Activated CD8-positive, alpha-beta memory T cell treated with anti-CD3 and anti-CD28 coated beads, Interleukin-2, amount 50 U/mL, for 24 hours (primary cell): ENCODE results near the gene PITPNC1.
"Not testable (repeated sequence)": the region's sequence is repeated elsewhere in the genome, so short reads cannot be mapped to it uniquely, and the experiment has no call there.

Experiments
- DNase-seq: peaks from one replicate; pipeline ENCODE4 v3.0.0-alpha.2; 2020; ENCODE audit errors: extremely low read depth

PITPNC1 gene

DNA sequence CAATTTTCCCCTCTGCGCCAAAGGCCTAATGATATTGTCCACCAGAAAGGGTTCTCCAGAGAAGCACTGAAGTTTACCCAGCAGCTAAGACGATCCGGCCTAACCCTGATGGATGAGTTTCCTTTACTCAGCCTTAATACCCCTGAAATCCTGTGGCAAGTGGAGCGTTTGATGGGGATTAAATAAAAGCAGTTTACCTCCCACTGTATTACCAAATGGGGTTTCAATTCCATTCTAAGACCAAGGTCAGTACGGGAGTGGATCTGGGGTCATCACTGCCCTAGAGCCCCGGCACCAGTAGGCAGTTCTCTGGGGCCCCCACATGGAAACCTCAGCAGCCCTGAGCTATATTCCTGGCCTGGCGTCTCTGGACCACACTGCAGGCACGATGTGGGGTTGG, 243.6 kb downstream of the PITPNC1 start:
- DNase-seq, result no peak

DNA sequence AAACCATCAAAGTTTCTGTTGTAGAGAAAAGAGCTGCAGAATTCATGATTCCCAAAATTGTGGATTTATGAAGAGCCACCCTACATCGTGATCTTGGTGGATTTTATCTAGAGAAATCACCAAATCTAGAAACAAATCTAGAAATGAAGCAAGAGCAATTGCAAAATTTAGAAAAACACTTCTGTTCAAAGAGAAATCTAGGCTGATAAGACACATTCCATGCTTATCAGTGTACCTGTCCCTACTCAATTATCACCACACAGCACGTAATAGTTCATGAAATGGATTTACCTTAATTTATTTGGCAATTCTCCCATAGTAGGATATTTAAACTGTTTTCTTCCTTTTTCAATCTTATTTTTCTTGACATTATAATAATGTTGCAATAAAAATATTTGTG, 246.7 kb downstream of the PITPNC1 start:
- no peak for DNase-seq

DNA sequence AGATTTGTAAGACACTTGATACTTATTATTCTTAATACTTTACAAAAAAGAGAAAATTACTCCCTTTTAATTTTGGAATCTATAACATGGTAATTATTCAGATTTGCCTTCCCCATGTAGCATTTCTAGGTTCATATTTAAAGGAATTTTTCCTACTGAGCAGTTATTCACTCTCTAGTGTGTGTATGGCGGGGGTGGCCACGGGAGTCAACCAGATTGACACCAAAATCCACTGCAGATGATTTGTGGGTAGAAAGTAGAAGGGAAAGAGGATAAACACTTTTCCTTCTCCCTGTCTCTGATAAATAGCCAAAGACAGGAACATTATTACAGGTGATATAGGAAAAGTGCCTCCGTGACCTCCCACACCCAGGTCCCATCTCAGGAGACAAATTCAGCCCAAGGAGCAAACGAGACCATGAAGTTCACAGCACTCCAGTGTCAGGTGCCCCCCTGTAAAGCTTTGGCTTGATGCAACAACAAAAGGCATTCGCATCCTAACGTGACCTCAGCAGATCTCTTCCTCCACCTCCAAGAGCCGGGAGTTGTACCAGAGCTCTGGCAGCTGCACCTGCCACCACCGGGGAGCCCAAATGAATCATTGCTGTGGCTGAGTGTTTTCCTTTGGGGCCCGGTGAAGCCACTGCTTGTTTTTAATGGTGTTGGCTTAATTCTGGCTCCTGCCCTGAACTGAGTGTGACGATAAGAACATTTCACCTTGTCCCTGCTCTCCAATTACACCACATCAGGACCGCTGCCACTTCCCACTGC, 248.0 kb downstream of the PITPNC1 start:
- no peak for DNase-seq

DNA sequence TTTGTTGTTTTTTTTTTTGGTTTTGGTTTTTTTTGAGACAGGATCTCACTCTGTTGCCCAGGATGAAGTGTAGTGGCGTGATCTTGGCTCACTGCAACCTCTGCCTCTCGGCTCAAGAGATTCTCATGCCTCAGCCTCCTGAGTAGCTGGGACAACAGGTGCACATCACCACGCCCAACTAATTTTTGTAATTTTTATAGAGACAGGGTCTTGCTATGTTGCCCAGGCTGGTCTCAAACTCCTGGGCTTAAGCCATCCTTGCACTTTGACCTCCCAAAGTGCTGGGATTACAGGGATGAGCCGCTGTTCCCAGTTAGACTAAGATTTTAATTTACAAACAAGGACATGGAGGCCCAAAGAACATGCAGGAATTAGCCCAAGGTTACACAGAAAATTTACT, 248.9 kb downstream of the PITPNC1 start:
- DNase-seq, result no peak

DNA sequence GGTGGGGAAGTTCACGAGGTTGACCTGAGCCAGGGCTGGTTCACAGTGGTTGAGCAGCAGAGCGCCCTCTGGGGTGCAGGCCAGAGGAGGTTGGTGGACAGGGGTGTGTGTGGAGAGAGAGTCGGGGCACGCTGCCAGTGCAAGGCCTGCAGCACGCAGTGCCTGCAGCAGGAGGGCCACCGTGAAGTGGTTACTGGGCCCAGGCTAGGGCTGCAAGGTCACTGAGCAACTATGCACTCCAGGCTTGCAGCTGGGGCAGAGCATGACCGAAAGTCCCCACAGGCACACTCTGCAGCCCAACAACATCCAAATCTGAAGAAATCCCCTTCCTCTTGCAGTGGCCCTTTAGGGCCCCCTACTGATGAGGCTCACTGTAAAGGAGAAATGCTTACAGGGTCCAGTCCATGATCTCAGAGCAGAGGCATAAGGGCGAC, 251.5 kb downstream of the PITPNC1 start:
- DNase-seq, result no peak

DNA sequence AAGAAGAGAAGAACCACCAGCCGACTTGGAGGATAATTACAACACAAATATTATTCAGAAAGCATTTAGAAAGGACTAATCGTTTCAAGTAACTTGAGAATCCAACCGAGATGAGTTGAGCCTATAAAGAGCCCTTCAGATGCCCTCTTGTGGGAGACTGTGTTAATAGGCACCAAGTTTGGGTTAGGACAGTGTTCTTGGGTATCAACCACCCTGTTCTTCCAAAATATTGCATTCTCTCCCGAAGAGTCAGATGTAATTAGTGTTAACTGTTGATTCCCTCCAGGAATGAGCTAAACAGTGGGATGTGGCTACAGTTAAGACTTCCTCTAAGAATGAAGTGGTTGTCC, 252.9 kb downstream of the PITPNC1 start:
- DNase-seq, result no peak

DNA sequence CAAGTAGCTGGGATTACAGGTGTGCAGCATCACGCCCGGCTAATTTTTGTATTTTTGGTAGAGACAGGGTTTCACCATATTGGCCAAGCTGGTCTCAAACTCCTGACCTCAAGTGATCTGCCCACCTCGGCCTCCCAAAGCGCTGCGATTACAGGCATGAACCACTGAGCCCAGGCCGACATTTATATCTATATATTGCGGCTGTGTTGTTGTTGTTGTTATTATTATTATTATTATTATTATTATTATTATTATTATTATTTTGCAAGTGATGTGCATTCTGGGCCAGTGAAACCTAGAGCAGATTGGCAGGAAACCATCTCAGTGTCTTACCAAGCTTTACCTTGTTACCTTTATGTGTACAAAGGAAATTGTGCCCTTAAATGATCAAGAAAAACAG, 253.8 kb downstream of the PITPNC1 start:
- DNase-seq, result not testable (repeated sequence)

DNA sequence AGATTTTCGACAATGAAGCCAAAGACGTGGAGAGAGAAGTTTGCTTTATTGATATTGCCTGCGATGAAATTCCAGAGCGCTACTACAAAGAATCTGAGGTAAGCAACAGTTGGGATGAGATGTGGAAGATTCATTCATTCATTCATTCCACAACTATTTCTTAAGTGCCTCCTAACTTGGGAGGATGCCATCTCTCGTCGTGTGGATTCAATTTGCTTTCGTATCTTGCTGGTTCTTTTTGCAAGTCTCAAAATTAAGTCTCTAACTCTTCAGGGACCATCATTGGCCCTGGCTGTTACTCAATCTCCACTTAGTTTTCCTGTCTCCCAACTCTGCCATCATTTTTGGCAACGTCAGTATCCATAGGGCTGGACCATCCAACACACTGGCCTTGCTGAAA, 255.1 kb downstream of the PITPNC1 start:
- no peak for DNase-seq

DNA sequence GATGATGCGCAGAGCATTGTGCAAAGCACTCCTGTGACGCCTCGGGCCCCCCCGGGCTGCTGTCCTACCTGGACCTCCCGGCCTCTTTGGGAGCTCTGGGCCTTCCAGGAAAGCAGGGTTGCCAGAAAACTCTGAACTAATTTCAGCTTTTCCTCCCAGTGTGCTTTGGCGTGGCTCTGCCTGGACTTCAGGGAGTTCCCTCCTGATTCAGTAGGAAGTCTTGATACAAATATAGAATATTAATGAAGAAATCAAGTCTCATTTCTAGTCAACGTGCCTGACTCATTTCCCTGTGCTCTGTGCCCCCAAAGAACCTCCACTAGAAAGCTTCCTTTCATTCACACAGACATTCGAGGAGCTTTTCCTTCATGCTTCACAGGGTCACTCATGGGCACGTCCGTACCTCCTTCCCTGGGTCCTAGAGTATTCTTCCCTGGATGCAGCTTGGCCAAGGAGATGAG, 256.7 kb downstream of the PITPNC1 start:
- no peak for DNase-seq

DNA sequence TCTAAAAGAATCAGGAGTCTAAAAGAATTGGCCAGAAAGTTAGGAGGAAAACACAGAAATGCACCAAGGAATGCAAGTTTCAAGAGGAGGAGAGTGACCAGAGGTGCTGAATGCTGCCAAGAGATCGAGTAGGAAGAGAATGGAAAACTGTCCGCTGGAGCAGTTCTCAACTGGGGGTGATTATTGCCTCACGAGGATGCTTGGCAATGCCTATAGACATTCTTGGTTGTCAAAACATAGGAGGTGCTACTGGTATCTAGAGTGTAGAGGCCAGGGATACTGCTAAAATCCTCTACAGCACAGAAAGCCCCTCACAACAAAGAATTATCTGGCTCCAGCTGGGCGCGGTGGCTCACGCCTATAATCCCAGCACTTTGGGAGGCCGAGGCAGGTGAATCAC, 258.6 kb downstream of the PITPNC1 start:
- no peak for DNase-seq

DNA sequence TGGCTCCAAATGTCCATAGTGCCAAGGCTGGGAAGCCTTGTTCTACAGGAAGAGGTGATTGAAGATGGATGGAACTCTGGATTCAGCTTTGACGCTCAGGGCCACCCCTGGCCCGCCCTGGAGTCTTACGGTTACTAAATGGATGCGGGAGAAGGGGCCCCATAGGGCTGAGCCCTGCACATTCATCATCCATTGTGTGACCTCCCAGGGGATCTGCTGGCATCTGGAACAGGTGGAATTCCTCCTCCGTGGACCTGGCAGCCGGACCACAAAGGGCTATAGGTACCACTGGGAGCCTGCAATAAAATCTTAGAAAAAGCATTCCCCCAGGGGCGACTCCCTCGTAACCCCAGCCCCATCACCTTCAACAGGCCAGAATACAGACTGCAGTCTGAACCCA, 259.2 kb downstream of the PITPNC1 start:
- DNase-seq, result no peak

DNA sequence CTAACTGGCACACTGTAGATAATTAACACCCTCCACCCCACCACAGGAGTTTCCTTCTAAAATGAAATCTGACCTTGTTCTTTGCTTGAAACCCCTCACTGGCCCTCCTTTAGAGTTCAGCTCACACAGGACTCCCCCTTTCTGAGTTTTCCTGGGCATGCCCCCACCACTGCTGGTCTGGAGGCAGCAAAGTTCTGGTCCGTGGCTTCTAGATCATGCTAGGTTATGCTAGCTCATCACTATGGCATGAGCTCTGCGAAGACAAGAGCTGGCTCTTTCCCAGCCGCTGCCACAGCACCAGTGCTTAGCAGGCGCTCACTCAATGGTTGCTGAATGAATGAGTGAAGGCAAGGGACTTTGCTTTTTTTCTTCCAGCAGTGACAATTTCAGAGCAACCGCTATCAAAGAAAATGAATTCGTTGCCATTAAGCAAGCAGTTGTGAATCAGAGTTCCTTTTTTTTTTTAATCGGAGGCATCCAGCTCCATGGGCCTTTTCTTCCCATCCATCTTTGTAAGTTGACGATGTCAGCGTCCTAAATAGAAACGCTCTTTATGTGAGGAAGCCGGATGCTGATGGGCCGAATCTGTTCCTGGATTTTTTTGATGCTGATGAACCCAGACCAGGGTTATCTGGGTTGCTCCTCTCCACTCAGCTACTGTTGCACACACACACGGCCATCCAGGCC, 259.9 kb downstream of the PITPNC1 start:
- DNase-seq, result no peak

DNA sequence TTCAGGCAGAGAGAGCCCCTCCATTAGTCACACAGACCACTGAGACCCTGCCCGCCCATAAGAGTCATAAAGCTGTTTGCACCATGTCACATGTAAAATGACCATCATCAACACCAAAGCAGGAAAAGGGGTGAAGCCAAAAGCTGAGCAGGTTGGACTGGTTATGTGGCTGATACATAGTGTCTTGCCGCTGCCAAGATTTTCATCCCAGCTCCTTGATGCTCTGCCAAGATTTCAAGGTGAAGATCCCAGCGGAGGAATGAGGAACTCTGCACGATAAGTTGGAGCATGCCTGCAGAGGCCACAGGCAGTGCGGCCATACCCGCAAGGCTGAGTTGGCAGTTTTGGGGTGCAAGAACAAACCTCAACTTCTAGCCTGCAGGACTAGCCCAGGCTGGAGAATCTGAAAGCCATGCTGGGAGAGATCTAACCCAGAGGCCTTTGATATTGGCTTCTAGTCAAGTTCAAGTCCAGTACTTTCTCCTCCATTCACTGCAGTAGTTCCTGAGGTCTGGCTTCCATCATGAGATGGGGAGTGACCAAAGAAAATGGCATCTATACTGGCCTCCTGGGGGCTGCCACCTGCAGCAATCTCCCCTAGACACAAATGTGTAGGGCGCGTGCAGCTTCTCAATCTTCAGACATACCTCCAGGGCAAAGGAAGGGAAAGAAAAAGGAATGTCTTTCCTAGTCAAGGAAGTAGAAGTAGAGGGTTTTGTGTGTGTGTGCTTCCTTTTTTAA, 261.0 kb downstream of the PITPNC1 start:
- no peak for DNase-seq

DNA sequence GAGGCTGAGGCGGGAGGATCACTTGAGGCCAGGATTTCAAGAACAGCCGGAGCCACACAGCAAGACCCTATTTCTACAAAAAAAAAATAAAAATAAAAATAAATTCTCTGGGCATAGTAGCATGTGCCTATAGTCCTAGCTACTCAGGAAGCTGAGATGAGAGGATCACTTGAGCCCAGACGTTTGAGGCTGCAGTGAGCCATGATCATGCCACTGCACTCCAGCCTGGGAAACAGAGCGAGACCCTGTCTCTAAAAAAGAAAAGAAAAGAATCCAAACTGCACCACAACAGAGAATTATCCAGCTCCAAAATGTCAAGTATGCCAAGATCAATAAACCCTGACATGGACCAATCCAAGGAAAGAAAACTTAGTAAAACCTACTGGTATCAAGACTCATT, 261.8 kb downstream of the PITPNC1 start:
- no peak for DNase-seq

DNA sequence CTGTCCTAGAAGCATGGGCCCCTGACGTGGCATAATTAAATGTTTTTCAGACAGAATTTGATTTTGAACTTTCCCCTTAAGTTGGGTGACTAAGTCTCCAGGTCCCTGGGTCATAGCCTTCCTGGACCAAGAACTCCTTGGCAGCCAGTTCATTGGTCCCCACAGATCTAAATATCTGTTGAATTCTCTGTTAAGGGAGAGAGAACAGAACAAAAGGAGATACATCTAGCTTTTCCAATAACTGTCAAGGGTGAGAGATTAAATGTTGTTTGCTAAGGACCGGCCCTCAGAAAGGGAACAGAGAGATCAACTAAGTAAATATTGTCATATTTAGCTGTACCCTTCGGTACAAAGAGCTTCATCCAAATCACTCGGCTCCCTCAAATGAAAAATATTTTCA, 262.5 kb downstream of the PITPNC1 start:
- no peak for DNase-seq

DNA sequence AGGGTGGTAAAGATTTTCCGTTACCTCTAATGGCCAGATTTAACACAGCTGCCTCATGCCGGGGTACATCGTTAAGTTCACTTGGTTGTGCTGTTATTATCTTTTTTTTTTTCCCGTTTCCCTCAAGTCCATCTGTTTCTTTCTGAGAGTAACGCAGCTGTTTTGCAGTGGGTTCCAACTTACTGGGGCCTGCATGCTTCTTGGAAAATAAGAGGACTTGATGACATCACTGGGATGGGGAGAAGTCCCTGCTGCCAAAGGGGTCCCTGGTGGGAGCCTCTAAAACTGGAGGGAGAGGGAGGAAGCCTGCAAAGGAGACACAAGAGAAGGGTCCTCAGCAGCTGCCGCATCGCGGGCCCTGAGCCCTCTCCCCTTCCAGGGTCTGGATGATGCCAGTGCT, 262.9 kb downstream of the PITPNC1 start:
- no peak for DNase-seq

DNA sequence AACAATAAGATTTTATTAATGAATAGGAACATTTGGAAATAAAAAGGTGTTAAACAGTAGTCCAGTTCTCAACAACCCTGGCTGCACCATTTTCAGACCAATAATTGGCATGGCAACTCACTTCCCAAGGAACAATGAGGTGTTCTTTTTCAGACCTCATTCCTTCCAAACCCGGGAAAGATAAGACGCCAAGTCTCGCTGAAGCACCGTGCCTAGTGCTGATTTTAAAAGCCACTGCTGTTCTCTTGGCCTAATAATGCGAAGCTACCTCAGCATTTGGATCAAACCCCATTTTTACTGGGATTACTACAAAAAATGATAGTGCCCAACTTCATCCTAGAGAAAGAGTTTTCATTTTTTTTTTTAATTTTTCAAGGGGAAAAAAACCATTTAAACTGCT, 265.4 kb downstream of the PITPNC1 start:
- no peak for DNase-seq

DNA sequence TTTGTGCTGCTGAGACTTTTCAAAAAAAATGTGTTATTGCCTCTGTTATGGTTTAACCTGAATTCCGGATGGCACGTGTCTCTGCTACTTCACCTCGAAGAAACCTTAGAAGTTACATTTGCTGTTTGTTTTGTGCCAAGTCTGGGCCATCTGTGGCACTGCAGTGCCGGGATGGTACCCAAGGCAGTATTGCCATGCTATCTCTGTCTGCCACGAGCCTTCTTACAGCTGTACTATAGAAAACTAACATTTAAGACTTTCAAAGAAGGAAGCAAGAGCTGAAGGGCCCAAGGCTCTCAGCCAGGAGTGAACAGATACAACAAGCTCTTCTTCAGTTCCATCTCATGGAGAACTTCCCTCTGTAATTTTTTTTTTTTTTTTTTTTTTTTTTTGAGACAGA, 267.0 kb downstream of the PITPNC1 start:
- no peak for DNase-seq

DNA sequence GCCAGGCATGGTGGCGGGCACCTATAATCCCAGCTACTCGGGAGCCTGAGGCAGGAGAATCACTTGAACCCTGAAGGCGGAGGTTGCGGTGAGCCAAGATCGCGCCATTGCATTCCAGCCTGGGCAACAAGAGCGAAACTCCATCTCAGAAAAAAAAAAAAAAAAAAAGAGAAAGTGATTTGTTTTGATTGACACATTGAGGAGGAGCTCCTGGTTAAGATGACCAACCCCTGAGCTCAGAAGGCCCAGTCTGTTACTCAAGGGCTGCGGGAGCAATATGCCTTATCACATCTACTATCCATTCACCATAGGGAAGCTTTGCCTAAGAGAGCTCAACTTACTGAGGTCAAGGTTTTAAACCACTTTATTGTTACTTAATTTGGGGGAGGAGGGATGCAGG, 268.1 kb downstream of the PITPNC1 start:
- not testable (repeated sequence) for DNase-seq

DNA sequence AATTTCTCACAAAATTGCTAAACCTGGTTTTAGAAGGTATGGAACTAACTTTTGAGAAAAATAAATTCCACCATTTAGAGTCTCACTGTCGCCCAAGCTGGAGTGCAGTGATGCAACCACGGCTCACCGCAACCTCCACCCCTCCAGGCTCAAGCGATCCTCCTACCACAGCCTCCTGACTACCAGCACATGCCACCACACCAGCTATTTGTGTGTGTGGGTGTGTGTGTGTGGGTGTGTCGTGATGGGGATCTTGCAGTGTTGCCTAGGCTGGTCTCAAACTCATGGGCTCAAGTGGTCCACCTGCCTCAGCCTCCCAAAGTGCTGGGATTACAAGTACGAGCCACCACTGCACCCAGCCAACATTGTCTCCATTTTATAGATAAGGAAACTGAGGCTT, 269.4 kb downstream of the PITPNC1 start:
- DNase-seq, result no peak

DNA sequence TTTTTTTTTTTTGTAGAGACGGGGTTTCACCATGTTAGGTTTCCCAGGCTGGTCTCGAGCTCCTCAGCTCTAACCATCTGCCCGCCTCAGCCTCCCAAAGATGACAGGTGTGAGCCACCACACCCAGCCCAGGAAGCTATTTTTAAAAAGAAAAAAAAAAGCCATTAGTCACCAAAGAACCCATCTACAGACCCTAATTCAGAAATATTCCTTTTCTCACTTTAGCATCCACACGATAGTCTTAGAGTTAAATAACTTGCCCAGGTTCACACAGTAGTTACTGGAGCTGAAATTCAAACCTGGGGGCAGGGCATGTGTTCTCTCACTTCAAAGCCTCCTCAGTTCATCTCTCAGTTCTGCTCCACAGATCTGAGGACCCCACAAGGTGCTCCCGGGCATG, 270.4 kb downstream of the PITPNC1 start:
- no peak for DNase-seq

DNA sequence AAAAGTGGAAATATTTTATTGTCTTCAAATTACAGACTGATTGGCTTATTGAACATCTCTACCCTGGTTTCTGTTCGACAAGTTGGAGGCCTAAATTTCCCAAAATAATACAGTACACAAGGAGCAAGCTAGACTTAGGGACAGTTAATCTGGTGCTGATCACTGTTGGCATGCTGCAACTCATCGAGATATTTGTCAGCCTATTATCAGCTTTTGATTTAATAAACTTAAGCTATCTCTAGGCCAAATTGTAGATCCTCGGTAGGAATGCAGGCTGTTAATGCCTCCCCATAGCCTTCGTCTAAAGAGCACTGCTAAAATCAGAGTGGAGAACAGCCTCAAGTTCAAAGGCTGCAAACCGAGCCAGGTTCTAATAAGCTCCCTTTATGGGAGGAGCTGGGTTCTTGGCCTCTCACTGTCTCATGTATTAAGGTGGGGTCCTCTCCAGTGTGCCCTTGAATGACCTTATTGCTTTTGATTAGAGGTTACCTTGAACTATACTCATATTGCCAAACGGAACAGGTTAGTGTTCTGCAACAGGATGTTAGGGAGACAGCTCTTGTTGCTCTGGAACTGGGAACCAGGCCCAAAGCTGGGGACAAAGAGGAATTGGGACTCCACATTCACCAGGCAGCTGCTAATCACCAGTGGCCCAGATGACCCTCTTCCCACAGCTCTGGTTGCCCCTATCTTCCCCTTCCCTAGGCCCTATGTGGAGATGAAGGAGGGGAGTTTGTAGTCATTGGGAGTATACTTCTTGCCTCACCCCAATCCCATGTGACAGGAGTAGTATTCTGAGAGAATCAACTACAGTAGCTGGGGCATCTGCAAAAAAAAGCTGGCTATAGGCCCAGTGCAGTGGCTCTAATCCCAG, 271.2 kb downstream of the PITPNC1 start:
- no peak for DNase-seq
